Kidney tubule cell (primary cell): ENCODE data around the gene TMEM11.
"Not testable (repeated sequence)": the region's sequence is repeated elsewhere in the genome, so short reads cannot be mapped to it uniquely, and the experiment has no call there.

Experiments
- DNase-seq: peaks from one replicate; pipeline ENCODE4 v3.0.0-alpha.2; 2018; ENCODE audit warnings: low spot score

The TMEM11 gene

DNA sequence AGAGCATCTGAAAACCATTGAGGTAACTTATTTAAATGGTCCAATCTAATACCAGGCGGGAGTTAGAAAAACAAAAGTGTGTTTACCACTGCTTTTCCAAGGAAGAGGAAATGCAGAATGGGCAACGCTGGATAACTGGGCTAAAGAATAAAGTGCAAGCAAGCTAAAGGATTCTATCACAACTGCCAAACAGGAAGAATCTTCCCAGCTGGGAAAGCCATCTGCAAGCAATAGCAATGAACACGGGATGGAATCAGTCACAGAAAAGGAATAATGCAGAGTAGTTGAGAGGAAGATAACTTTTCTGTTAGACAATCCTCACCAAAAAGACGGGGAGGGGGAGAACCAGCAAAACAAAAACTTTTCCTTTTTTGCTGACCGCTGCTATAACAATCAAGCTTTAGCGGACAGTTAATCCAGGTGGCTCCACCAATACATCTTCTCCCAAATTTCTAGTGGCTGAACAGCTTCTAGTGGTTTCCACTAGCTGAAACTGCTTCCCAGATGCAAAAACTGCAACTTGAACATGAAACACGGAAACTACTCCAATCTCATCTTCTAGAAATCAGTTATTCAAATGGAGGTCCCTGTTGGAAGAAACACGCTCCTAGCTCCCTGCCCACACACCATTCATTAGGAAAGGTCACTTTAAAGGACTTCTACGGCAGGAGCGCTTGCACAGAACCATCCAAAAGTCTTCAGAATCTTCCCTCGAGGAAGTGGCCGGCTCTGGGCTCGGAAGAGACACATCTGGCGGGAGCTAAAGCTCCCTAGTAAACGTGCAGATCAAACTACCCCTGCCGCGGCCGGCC lies 929 bp downstream of the TMEM11 start:
- DNase-seq: no peak

GRCh38 chr17:21211825-21212479 lies 2.0 kb downstream of the TMEM11 start:
- peak; percentile 51 for DNase-seq

DNA sequence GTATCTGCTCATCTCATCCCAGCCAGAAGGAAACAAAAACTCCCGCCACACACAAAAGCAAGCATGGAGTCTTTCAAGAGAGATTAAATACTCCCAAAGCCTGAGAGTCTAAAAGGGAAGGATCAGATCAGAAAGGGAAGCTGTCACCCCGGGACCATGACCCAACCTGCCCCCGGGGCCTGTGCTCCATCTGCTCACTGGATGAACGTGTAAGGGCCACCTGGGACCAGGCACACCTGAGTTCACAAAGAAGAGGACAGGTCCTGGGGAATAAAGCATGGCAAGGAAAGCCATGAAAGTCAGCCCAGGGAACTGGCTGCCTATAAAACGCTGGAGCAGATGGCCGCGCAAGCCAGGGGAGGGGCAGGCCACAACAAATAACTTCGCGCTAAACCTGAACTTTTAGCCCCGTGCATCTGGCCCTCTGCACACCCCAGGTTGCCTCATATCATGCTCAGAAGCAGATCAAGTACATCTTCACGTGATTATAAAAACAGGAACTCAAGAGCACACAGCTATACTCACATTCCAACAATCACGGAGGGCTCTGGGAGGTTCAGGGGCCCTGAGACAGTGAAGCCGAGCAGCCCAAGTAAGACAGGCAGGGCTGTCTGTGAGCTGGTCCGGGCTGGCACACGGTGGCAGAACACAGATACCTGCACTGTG lies 3.4 kb downstream of the TMEM11 start:
- DNase-seq: no peak

DNA sequence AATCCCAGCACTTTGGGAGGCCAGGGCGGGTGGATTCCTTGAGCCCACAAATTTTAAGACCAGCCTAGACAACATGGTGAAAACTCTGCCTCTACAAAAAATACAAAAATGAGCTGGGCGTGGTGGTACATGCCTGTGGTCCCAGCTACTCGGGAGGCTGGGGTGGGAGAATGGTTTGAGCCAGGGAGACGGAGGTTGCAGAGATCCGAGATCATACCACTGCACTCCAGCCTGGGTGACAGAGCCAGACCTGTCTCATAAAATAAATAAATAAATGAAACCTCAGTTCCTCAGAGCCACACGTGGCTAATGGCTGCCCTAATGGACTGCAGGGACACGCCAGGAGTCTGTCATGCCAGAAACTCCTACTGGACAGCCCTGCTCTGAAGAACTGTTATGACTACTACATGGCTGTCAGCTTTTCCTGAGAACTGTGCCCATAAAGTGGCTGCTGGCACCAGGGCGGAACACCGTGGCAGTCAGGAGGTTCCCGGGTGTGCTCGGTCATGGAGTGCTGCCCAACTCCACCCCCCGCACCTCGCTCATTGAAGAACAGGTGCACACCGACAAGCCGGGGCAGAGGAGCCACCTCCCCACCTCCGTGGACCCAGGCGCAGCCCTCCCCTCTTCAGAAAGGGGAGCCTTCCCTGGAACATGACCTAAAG lies 4.3 kb downstream of the TMEM11 start:
- DNase-seq: peak; percentile 71

DNA sequence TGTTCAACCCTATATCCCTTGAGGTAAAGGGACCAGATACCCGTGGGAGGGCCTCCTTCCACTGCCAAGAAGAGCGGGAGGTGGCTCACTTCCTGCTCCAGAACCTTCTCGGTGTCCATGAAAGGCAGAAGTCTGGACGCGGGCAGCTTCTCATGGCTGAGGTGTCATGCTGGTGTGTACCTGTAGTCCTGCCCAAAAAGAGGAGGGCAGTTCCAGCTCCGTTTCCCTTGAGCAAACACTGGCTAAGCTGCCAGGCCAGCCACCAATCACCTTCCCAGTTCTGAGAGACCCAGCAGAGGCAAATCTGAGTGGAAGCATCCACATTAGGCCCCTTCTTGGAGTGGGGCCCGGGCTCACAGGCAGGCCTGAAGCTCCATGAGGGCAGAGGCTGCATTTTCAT lies 5.6 kb downstream of the TMEM11 start:
- DNase-seq: no peak

DNA sequence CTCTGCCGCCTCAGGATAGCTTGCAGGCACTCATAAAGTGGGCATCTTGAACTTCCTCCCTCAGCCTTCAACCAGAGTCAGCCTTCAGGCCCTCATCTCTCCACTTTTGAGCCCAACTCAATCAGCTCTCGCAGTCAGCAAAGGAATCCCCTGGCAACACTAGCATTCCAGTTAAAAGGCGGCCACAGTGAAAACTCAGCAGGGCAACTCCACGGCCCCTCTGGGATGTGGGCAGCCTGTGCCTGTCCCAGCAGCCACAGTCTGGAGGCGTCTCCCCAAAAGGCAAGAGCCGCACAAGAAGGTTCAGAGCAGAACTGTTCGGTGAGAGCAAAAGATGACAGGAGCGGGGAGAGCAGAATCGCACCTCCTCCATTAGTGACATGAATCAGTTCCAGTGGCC lies 9.0 kb downstream of the TMEM11 start:
- DNase-seq: no peak

DNA sequence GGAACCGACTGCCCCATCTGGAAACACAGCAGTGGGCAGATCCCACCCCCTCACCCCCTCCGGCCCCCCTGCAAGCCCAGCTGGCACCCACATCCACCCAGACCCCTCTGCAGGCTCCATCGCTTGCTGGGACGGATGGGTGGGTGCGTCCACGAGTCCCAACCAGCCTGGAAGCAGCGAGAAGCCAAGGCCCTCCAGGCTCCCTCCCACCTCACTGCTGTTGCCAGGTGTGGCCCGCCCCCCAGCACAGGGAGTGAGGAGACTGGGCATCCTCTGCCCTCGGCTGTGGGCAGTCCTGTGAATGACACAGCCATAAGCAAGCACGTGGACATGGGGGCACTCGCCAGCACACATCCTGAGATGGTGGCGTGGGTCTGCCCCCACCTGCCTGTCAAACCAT lies 11.4 kb downstream of the TMEM11 start:
- DNase-seq: no peak

DNA sequence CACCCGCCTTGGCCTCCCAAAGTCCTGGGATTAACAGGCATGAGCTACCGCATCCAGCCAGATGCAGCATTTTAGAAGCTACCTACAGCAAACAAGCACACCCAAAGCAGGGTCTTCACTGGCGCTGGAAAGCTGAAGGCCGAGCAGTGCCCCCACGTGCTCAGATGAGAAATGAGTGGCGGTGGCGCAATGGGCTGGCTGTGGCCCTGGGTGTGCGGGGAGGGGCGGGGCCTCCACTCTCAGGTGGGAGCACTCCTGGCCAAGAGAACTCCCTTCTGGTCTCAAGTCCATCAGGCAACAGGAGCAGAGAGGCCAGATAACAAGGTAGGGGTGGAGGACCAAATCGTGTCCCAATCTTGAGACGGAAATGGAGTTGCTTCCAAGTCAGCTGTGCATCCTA lies 12.1 kb downstream of the TMEM11 start:
- no peak for DNase-seq

DNA sequence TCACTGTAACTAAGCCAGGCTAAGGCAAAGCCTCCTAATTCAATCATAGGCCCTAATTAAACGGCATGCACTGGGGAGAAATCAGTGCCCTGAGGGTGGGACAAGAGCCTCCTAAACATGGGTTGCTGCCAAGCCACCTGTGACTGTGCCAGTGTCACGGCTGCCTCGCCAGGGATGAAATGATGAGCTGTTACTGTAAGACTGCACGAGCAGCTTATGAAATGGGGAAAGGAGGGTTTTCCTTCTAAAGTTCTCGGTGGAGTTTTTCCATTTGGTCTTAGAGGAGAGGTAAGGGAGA lies 12.7 kb downstream of the TMEM11 start:
- DNase-seq: peak; percentile 14

DNA sequence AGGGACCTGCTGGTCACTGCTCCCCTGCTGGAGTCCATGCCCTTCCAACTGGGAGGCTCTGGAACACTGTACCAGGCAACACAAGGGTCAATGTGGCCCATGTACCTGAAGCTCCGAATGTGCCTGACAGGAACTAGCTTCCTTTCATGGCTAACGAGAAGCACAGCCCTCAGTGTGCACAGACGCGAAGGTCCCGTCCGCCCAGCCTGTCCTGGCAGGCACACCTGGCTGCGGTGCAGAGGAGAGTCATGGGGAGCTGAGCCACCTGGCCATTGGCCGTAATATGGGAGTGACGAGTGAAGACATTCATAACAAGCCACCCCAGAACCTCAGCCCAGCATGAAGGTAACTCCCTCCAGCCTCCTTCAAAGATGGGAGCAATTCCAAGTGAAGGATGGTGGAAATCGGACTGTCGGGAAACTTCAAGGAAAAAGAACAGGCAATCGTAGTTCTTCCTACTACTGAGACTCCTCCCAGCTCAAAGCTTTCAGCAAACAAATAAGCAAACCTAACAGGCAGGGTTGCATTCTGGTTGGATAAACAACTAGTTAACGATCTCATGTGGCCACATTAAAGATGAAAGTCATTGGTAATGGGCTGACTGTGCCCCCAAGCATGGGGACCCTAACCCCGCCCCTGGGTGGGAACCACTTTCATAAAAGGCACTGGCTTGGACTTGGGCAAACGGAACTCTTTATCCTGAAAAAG lies 13.2 kb downstream of the TMEM11 start:
- no peak for DNase-seq

DNA sequence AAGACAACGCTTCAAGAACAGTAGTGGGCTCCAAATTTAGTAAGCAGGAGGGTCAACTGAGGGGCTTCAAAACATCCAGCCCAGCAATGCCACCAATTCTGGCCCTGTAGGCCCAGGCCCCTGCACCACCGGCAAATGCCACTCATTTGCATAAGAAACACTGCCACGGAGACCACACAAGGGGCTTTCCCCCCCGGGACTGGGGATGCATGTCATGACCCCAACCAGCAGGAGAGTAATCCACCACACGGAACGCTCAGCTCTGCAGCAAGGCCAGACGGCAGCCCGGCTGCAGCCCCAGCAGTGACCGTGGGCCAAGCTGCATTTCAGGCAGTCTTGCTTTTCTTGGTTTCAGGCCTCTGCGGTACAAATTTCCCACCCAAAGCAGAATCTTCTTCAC lies 14.1 kb downstream of the TMEM11 start:
- no peak for DNase-seq

DNA sequence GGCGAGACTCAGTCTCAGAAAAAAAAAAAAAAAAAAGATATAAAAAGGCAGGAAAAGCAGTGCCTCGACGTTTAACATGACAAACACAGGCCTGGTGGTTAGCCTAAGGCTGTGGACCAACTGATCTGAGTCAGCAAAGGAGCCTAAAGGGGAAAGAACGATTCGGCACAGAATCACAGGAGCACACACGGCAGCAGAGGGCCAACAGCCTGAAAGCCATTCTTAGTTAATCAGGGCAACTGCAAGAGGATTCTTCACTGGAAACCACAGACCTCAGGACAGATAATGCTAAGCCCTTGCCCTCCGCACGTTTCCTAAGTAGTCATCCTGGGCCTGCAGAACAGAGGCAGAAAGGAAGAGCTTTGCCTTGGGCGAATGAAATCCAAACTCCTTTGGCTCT lies 14.7 kb downstream of the TMEM11 start:
- DNase-seq: no peak

- DNase-seq: no peak
Measured at GRCh38 chr17:21198411-21198810, 15.6 kb downstream of the TMEM11 start.

DNA sequence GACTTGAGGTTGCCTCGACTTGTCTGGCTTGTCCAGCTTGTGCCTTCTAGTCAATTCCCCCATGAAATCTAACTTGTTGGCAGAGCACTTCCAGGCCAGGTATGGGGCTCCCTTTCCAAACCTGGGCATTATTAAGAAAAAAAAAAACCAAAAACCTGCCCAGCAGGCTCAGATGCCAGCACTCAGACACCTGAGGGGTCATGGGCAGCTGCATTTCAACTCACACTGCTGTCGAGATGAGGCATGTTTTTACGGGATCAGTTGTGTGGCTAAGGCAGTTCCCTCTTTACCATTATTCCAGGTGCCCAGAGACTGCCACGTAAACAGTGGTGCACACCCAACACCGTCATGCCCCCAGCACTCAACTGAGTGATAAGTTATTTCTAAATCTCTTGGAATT lies 17.8 kb downstream of the TMEM11 start:
- no peak for DNase-seq

DNA sequence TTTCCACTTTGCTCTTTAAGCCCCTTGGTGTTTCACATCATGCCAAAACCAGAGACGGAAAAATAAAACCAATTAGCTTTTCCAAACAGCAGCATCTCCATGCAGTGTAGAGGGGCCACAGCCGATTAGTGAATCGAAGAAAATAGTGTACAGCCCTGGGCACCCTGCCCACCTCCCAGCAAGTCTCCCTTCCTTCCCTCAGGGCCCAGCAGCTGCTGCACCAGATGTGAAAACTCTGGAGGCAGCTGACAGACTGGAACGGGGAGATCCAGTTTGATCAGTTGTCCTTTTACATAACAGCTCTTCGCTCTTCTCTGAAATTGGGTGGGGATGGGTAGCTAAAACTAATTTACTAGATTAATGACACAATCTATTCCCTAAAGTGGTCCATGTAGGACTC lies 19.3 kb downstream of the TMEM11 start:
- DNase-seq: no peak

- DNase-seq: no peak
Measured at GRCh38 chr17:21194226-21194625, 19.7 kb downstream of the TMEM11 start.

- DNase-seq: no peak
Measured at GRCh38 chr17:21193031-21193430, 20.9 kb downstream of the TMEM11 start.

DNA sequence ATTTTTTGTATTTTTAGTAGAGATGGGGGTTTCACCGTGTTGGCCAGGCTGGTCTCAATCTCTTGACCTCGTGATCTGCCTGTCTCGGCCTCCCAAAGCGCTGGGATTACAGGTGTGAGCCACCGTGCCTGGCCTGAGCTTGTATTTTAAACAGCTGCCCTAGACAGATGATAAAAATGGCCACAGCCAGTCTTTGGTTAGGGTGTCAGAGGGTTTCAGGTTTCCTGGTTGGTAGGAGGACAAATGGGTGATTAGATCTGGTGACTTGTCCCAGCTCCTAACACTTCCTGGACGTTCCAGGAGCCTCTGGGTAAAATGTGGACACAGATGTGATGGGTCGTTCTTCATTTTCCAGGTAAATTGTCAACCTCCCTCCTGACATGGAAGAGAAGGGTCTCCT lies 21.5 kb downstream of the TMEM11 start:
- DNase-seq: not testable (repeated sequence)

- no peak for DNase-seq
Measured at GRCh38 chr17:21191698-21192097, 22.3 kb downstream of the TMEM11 start.

DNA sequence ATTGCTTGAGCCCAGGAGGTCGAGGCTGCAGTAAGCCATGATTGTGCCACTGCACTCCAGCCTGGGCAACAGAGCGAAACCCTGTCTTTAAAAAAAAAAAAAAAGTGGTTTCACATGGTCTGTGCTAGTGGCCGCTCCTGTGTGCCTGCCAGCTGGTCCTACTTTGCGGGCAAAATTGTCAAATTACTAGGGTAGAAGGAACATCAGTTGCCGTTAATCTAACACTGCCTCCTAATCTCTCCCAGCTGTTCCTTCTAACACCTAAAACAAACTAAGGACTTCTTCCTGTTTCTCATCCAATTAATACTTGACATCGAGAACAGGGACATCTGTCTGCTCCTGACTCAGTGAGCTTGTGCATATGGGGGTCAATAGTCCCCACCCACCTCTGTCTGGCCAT lies 23.9 kb downstream of the TMEM11 start:
- no peak for DNase-seq

DNA sequence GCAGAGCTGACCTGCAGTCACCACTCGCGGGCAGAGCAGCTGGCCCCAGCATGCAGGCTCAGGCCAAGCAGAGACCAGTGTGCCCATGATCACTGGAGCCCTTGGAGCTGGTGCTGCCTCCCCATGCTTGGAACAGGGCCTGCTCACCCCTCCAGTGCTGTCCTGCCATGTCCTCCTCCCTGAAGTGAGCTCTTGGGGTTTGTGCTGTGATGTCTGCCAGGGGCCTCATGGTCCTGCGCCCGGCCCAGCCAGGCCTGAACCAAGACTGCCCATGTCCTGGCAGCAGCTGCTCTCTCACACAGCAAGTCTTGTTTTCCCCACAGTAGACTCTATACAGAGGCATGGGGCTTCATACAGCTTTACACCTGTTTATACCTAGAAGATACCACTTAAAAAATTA lies 24.6 kb downstream of the TMEM11 start:
- no peak for DNase-seq
